Hematopoietic multipotent progenitor cell treated with erythropoietin and hydrocortisone succinate and interleukin-3 and kit ligand, for 6 days (in vitro differentiated cells): ENCODE measurements around the gene RAD51B.

Experiments used
- DNase-seq: peaks from one replicate; pipeline ENCODE4 v3.0.0-alpha.2; 2015

The RAD51B gene

GRCh38 chr14:68592948-68593556 lies 773.5 kb downstream of the RAD51B start:
- no peak for DNase-seq

- DNase-seq = peak; percentile 41
Measured at GRCh38 chr14:68593806-68594536, 774.4 kb downstream of the RAD51B start.

GRCh38 chr14:68594737-68595380 lies 775.3 kb downstream of the RAD51B start:
- DNase-seq = no peak

GRCh38 chr14:68596211-68596610 lies 776.6 kb downstream of the RAD51B start:
- no peak for DNase-seq

GRCh38 chr14:68596701-68597100 lies 777.1 kb downstream of the RAD51B start:
- no peak for DNase-seq

- no peak for DNase-seq
Measured at GRCh38 chr14:68598089-68598488, 778.5 kb downstream of the RAD51B start.

GRCh38 chr14:68598621-68599447 lies 779.3 kb downstream of the RAD51B start:
- peak; percentile 37 for DNase-seq

GRCh38 chr14:68599896-68600610 lies 780.5 kb downstream of the RAD51B start:
- no peak for DNase-seq

- DNase-seq = no peak
Measured at GRCh38 chr14:68602507-68602906, 782.9 kb downstream of the RAD51B start.

GRCh38 chr14:68603533-68604360 lies 784.2 kb downstream of the RAD51B start:
- no peak for DNase-seq

GRCh38 chr14:68604361-68604730 lies 784.8 kb downstream of the RAD51B start:
- no peak for DNase-seq

- no peak for DNase-seq
Measured at GRCh38 chr14:68604822-68605221, 785.2 kb downstream of the RAD51B start.

GRCh38 chr14:68606176-68606575 lies 786.6 kb downstream of the RAD51B start:
- no peak for DNase-seq

- DNase-seq = no peak
Measured at GRCh38 chr14:68606644-68607043, 787.1 kb downstream of the RAD51B start.

- peak; percentile 23 for DNase-seq
Measured at GRCh38 chr14:68607081-68607866, 787.7 kb downstream of the RAD51B start.

GRCh38 chr14:68607867-68608573 lies 788.4 kb downstream of the RAD51B start:
- DNase-seq = no peak

GRCh38 chr14:68608574-68608962 lies 789.0 kb downstream of the RAD51B start:
- DNase-seq = no peak

GRCh38 chr14:68609012-68609411 lies 789.4 kb downstream of the RAD51B start:
- DNase-seq = no peak

- DNase-seq = no peak
Measured at GRCh38 chr14:68610251-68610793, 790.7 kb downstream of the RAD51B start.

- DNase-seq = no peak
Measured at GRCh38 chr14:68611599-68611998, 792.0 kb downstream of the RAD51B start.
